HepG2 (cell line): ENCODE data around the gene TSPAN2. TPM values are rescaled to one million over a fixed set of nuclear protein-coding genes. Genes with fewer than 3 reads are reported as not detected.
"Not testable (repeated sequence)": the region's sequence is repeated elsewhere in the genome, so short reads cannot be mapped to it uniquely, and the experiment has no call there.

Experiments
- ATAC-seq: fragments of 200-7000 bp; cut with Tn5 transposase; 3 replicates; pipeline ENCODE4 v1.9.1; 2020; ENCODE audit warnings: mild to moderate bottlenecking, moderate library complexity
- BruUV-seq: library from RNA; stranded (reverse); fragments of 400-500 nt; replicated peaks from 2 replicates; lab custom pipeline; 2021; lab: Mats Ljungman, UMichigan
- CTCF ChIA-PET: fragments of 300-600 bp; formaldehyde crosslinking; extraction: SDS; loops from one replicate; lab custom pipeline; 2021; ENCODE audit warnings: low total read pairs, inconsistent platforms, low intra/inter-chr PET ratio; lab: Yijun Ruan, JAX
- POLR2A ChIA-PET: fragments of 350-600 bp; sonication (Branson Sonifier 250); formaldehyde crosslinking; loops from one replicate; lab custom pipeline; 2020; ENCODE audit warnings: antibody characterized with exemption, inconsistent platforms; lab: Yijun Ruan, JAX
- DNase-seq: peaks from one replicate; pipeline ENCODE4 v3.0.0-alpha.2; 2015; ENCODE audit warnings: low spot score
- FAIRE-seq: peaks from 3 replicates; lab custom pipeline; 2011; peaks lifted over from hg19 to GRCh38; lab: Jason Lieb, UNC
- H2AFZ ChIP-seq: one replicate; pipeline ENCODE4 v1.6.1; 2011; ENCODE audit warnings: low read length, inconsistent platforms
- H3K27ac ChIP-seq: fragments of 300-600 bp; 3 replicates; pipeline ENCODE4 v1.8.0; 2011; ENCODE audit warnings: mixed run types, mild to moderate bottlenecking, mixed read lengths, low read length, inconsistent platforms; ENCODE audit not compliant: insufficient read depth; ENCODE audit errors: extremely low read length
- H3K27me3 ChIP-seq, 2 experiments: fragments of 200-600 bp in 1 of 2; 2 replicates in 1 of 2; 3 replicates in 1 of 2; pipeline versions ENCODE4 v1.6.0 to v1.8.0; 2011; ENCODE audit warnings: low read length in 2 of 2, mild to moderate bottlenecking in 2 of 2, moderate library complexity in 2 of 2, inconsistent platforms in 1 of 2; ENCODE audit not compliant: insufficient read depth in 2 of 2, control insufficient read depth in 1 of 2
- H3K36me3 ChIP-seq, 2 experiments: fragments of 200-600 bp in 1 of 2; replicated peaks in 1 of 2; 2 replicates in 1 of 2; 3 replicates in 1 of 2; pipeline versions ENCODE4 v1.5.1 to v1.8.0; 2011; ENCODE audit warnings: low read length in 2 of 2, inconsistent platforms in 1 of 2; ENCODE audit not compliant: insufficient read depth in 2 of 2, control insufficient read depth in 1 of 2
- H3K4me1 ChIP-seq: 2 replicates; pipeline ENCODE4 v1.5.1; 2012; ENCODE audit warnings: low read length, inconsistent platforms; ENCODE audit not compliant: insufficient read depth
- H3K4me2 ChIP-seq: 2 replicates; pipeline ENCODE4 v1.6.0; 2011; ENCODE audit warnings: low read depth, low read length, inconsistent platforms
- H3K4me3 ChIP-seq, 3 experiments: fragments of 200-600 bp in 1 of 3; sonication (generic), shearing (Covaris generic) in 1 of 3; replicated peaks in 1 of 3; 2 replicates each; pipeline ENCODE4 v1.5.1; 2011 to 2016; ENCODE audit warnings: low read length in 3 of 3, inconsistent platforms in 2 of 3, low read depth in 2 of 3, mild to moderate bottlenecking in 2 of 3, control low read depth in 1 of 3, mixed read lengths in 1 of 3; ENCODE audit not compliant: insufficient read depth in 1 of 3
- H3K79me2 ChIP-seq: one replicate; pipeline ENCODE4 v1.6.1; 2011; ENCODE audit warnings: low read length, inconsistent platforms; ENCODE audit not compliant: insufficient read depth
- H3K9ac ChIP-seq: 2 replicates; pipeline ENCODE4 v1.6.0; 2011; ENCODE audit warnings: mild to moderate bottlenecking, low read depth, low read length, inconsistent platforms; ENCODE audit not compliant: insufficient read depth
- H3K9me3 ChIP-seq: 2 replicates; pipeline ENCODE4 v1.5.1; 2012; ENCODE audit warnings: mild to moderate bottlenecking, low read length
- H4K20me1 ChIP-seq: 2 replicates; pipeline ENCODE4 v1.6.0; 2011; ENCODE audit warnings: inconsistent platforms, mild to moderate bottlenecking, low read length, moderate library complexity; ENCODE audit not compliant: insufficient read depth
- CEBPB ChIP-seq: IDR thresholded peaks from 2 replicates; pipeline ENCODE4 v1.6.1; 2011; ENCODE audit warnings: low read depth, low read length, improper control_type of control experiment, borderline replicate concordance
- FOXA1 ChIP-seq, 2 experiments: fragments of 450-650 bp in 1 of 2; sonication (generic) in 1 of 2; formaldehyde crosslinking in 1 of 2; IDR thresholded peaks; 2 replicates each; pipeline versions ENCODE4 v1.4.0 to v1.6.1; 2016 to 2020; ENCODE audit warnings: missing genetic modification reagents in 1 of 2
- FOXJ3 ChIP-seq: sonication (generic); formaldehyde crosslinking; IDR thresholded peaks from 2 replicates; pipeline ENCODE4 v1.4.0; 2020; ENCODE audit warnings: missing genetic modification reagents, mild to moderate bottlenecking, borderline replicate concordance
- ZNF281 ChIP-seq: sonication (generic); formaldehyde crosslinking; IDR thresholded peaks from 2 replicates; pipeline ENCODE4 v1.4.0; 2020; ENCODE audit warnings: missing genetic modification reagents, borderline replicate concordance
- ZNF331 ChIP-seq: sonication (generic); formaldehyde crosslinking; IDR thresholded peaks from 2 replicates; pipeline ENCODE4 v1.4.0; 2020; ENCODE audit warnings: missing genetic modification reagents
- ZNF770 ChIP-seq: sonication (generic); formaldehyde crosslinking; IDR thresholded peaks from 2 replicates; pipeline ENCODE4 v1.5.0; 2020; ENCODE audit warnings: mild to moderate bottlenecking, missing genetic modification reagents
- WGBS: methylation state at CpG from one replicate; pipeline ENCODE4 v1.1.6; 2017; ENCODE audit warnings: low lambda C conversion rate; 5-methylcytosine and 5-hydroxymethylcytosine counted together
- in situ Hi-C: cut with HindIII; loops from 2 replicates; pipeline ENCODE4 v1.10.0; 2017; ENCODE audit warnings: low pct_unique_long_range_greater_than_20kb; ENCODE audit not compliant: extremely low pct_ligation_motif_present
- intact Hi-C: fragments of 100-400 bp; cut with micrococcal nuclease; formaldehyde crosslinking; loops from one replicate; pipeline ENCODE4 v1.10.0; 2022; ENCODE audit not compliant: unreplicated experiment
- polyA plus RNA-seq, 8 experiments: library from polyadenylated mRNA; depleted of rRNA in 3 of 8; stranded (reverse) in 7 of 8; unstranded in 1 of 8; fragments of >200 nt; fragmentation: Illumina TruSeq in 4 of 8; extraction: Trizol in 4 of 8; gene quantifications; 2 replicates each; pipeline versions ENCODE4 v1.2.1 to v1.2.3, GENCODE V29; 2011 to 2016; ENCODE audit warnings: low read depth in 4 of 8, missing spikeins in 1 of 8, mixed read lengths in 1 of 8; ENCODE audit not compliant: insufficient read depth in 1 of 8
- total RNA-seq, 5 experiments: library from RNA; depleted of rRNA; stranded (reverse); fragments of >200 nt; fragmentation: Illumina TruSeq; extraction: Trizol; gene quantifications; 2 replicates each; pipeline ENCODE4 v1.2.3, GENCODE V29; 2016; ENCODE audit warnings: low read depth in 1 of 5

The TSPAN2 gene
- total and polyA plus RNA-seq, 2 of the 13 experiments (the other 11 are each of a cell fraction or from before 2014, with no cell fraction given) = not detected

- Histone ChIP-seq H2AFZ (no peak overlapping the region), H3K4me3 (no peak overlapping the region), H4K20me1 (no peaks in the 10 kb centered on the region), H3K9ac (no peak overlapping the region), H3K27me3 (no peaks in the 10 kb centered on the region), H3K36me3 (no peaks in the 10 kb centered on the region), H3K9me3 (no peaks in the 10 kb centered on the region), H3K4me1 (no peaks in the 10 kb centered on the region), H3K4me2 (no peak overlapping the region), H3K27ac (no peak overlapping the region), H3K79me2 (no peaks in the 10 kb centered on the region)
- no peak for DNase-seq
- ATAC-seq = no peak
- intact Hi-C loops (no loop called here), in situ Hi-C loops (no loop called here)
- WGBS = 0% methylated on average over 1 of the region's 1 CpG
- ChIA-PET CTCF (no interaction called here), POLR2A (no interaction called here)
- no TSS peak for BruUV-seq
- no peak for FAIRE-seq
- peak; percentile 71 for TF ChIP-seq CEBPB
- no peak for TF ChIP-seq FOXJ3
- no peak for TF ChIP-seq ZNF770
- TF ChIP-seq ZNF331 (CRISPR knock-in tag) = no peak
Measured at GRCh38 chr1:115021145-115021544, 68.2 kb downstream of the TSPAN2 start.

GRCh38 chr1:115019549-115019948 lies 69.8 kb downstream of the TSPAN2 start:
- H3K9me3 ChIP-seq; DNase-seq; H2AFZ ChIP-seq; H3K4me3 ChIP-seq; CTCF ChIA-PET; H3K79me2 ChIP-seq; H3K4me1 ChIP-seq; in situ Hi-C loops; H3K27ac ChIP-seq; H3K4me2 ChIP-seq; H3K27me3 ChIP-seq; H4K20me1 ChIP-seq; FAIRE-seq; H3K9ac ChIP-seq; POLR2A ChIA-PET; ATAC-seq; BruUV-seq; intact Hi-C loops; H3K36me3 ChIP-seq; TF ChIP-seq FOXA1 (IDR thresholded peaks at IDR 0.05): not testable (repeated sequence)
- TF ChIP-seq ZNF281 (CRISPR knock-in tag) (peak; percentile 69), FOXA1 (CRISPR knock-in tag; IDR thresholded peaks at IDR 0.05) (peak; percentile 20; the same call in 1 of the 2 replicates)
- 0% methylated on average over 1 of the region's 9 CpGs for WGBS
